ENCODE measurements around the gene FCHSD2.
A peak's percentile ranks its signal among the peaks of the same experiment; 100 is the strongest.
"Not testable (repeated sequence)": the region's sequence is repeated elsewhere in the genome, so short reads cannot be mapped to it uniquely, and the experiment has no call there.

FCHSD2 gene

DNA sequence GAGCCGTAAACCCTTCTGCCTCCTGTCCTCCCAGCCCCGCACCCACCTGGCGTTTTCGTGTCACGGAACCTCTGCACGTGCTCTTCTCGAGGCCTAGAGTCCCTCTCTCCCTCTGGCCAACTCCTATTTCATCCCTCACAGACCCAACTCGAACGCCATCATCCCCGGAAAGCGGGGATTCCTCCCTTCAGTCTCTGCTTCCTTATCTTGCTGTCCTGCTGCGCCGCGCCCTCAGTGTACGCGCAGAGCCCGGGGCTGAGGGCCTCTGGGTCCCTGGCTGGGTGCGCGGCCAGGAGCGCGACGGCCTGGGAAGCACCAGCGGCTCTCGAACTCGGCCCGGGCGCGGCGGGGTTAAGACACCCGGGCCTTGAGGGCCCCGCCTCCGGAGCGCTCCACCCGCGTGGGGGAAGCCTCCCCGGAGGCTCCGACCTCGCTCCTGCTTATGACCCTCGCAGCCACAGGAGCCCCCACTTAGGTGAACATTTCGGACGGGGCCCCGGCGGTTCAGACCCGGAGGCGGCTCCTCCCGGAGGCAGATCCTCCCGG is 328.3 kb downstream of the FCHSD2 start:
- DNase-seq: peak; percentile 87

DNA sequence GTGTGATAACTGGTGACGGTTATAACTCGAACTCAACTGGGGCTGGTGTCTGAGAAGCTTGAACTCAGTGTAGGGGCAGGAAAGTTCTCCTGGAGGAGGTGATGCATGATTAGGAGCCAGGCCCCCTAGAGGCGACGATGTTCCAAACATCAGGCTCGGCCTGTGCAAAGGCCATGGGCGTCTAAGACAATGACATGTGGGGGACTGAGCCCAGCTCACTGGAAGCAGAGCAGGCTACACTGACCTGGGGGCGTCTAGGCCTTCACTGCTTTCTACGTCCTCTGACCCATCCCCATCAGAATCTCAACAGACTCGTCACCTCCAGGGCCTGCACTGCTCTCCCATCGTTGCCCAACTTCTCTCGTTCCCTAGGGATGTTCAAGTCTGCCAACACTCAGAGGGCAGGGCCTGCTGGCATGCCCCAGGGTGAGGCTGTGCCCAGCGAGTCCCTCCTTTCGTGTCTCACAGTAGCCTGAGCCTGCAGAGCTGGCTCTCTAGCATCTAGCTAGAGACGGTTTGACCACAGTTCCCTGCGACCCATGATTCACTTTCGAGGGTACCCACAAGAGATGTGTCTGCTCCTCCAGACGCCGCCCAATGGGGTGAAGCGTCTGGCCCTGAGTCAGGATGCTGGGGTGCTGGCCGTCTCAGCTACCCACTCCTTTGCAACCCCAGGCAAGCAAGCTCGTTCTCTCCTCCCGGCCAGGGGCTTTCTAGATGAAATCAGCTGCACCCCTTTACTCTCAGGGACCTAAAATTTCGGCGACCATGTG is 329.0 kb downstream of the FCHSD2 start:
- peak; percentile 76 for DNase-seq

DNA sequence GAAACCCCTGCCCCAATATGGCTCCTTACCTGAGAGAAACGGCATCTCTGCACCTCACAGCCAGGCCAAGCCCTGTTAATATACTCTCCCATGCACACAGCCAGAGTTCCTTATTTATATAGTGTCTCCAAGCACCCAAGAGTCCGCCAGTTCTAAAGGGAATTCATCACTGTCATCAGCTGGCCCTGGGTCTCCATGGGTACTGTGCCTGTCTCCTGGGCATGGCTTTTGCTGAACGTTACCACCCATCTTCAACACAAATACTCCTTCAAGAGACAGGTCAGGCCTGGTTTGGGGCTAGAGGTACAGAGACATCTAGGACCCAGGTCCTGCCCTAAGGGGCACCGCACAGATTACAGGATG is 329.5 kb downstream of the FCHSD2 start:
- no peak for DNase-seq

DNA sequence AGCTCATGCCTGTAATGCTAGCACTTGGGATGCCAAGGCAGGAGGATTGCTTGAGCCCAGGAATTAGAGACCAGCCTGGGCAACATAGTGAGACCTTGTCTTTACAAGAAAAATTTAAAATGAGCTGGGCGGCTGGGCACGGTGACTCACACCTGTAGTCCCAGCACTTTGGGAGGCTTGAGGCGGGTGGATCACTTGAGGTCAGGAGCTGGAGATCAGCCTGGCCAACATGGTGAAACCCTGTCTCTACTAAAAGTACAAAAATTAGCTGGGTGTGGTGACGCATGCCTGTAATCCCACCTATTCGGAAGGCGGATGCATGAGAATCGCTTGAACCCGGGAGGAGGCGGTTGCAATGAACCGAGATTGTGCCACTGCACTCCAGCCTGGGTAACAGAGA is 330.4 kb downstream of the FCHSD2 start:
- not testable (repeated sequence) for DNase-seq

DNA sequence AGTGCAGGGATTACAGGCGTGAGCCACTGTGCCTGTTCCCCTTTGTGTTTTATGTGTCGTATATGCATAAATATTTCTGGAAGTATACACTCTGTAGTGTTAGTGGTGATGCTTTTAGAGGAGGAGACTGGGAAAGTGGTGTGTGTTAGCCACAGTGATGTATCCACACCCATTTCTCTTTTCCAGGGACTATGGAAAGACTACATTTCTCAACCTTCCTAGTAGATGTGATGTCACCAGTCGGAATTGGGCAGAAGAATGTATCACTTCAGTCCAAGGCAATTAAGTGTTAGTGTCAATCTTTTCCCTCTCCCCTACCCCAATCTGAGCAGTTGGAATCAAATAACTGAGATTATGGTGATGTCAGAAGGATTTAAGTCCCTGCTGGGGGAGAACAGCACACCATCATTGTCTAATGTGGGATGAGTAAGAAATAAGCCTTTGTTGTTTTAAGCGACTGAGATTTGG is 333.8 kb downstream of the FCHSD2 start:
- no peak for DNase-seq

DNA sequence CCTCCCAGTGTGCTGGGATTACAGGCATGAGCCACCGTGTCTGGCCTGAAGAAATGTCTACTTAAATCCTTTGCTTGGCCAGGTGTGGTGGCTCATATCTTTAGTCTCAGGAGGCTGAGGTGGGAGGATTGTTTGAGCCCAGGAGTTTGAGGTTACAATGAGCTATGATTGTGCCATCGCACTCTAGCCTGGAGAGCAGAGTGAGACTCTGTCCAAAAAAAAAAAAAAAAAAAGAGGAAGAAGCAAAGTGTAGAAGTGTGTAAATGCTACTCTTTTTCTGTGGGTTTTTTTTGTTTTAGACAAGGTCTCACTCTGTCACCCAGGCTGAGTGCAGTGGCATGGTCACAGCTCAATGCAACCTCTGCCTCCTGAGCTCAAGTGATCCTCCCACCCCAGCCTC is 334.3 kb downstream of the FCHSD2 start:
- no peak for DNase-seq

DNA sequence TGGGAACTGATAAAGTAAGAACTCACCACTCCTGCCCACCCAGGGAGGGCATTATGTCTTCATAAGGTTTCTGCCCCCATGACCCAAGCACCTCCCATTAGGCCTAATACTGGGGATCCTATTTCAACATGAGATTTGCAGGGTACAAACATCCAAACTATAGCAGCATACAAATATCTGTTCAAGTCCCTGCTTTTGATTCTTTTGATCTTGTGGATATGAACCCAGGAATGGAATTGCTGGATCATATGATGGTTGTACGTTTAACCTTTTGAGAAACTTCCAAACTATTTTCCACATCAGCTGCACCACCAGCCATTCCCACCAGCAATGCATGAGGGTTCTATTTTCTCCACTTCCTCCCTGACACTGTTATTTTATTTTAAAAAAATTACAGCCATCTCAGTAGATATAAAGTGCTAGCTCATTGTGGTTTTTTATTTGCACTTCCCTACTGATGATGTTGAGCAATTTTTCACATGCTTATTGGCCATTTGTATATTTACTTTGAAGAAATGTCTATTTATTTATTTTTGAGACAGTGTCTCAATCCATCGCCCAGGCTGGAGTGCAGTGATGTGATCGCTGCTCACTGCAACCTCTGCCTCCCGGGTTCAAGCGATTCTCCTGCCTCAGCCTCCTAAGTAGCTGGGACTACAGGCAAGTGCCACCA is 335.0 kb downstream of the FCHSD2 start:
- DNase-seq: no peak

DNA sequence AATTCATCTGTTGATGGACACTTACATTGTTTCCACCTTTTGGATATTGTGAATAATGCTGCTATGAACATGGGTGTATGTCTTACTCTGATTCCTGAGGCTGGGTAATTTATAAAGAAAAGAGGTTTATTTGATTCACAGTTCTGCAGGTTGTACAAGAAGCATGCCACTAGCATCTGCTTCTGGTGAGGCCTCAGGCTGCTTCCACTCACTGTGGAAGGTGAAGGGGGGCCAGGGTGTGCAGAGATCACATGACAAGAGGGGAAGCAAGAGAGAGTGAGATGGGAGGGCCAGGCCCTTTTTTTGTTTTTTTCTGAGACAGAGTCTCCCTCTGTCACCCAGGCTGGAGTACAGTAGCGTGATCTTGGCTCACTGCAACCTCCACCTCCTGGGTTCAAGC is 335.7 kb downstream of the FCHSD2 start:
- DNase-seq: not testable (repeated sequence)

DNA sequence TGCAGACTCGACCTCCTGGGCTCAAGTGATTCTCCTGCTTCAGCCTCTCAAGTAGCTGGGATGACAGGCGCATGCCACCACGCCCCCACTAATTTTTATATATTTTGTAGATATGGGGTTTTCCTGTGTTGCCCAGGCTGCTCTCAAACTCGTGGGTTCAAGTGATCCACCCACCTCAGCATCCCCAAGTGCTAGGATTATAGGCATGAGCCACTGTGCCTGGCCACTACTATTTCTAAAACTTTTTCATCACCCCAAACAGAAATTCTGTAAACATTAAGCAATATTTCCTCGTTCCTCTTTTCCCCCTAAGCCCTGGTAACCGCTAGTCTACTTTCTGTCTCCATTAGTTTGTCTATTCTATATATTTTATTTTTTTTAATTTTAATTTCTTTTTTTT is 336.9 kb downstream of the FCHSD2 start:
- no peak for DNase-seq

DNA sequence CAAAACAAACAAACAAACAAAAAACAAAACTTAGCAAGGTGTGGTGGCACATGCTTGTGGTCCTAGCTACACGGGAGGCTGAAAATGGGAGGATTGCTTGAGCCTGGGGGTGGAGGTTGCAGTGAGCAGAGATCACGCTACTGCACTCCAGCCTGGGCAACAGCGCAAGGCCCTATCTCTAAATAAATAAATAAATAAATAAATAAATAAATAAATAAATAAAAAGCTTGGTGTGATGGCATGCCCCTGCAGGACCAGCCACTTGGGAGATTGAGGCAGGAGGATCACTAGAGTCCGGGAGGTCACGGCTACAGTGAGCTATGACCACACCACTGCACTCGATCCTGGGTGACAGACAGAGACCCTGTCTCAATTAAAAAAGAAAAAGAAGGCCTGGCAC is 339.3 kb downstream of the FCHSD2 start:
- no peak for DNase-seq

DNA sequence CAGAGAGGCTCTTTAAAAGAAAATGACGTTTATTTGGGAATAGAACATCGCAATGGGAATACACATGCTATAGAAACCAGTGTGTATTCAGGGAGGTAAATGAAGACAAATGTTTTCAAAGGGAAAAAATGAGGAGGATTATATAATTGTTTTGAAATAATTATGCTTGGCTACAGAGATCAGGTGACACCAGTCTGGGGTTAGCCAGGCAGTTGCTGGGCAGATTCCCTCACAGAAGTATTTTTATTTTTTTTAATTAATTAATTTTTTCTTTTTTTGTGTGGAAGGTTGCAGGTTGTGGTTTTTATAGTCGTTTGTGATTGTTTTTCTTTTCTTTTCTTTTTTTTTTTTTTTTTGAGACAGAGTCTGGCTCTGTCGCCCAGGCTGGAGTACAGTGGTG is 342.7 kb downstream of the FCHSD2 start:
- DNase-seq: no peak

DNA sequence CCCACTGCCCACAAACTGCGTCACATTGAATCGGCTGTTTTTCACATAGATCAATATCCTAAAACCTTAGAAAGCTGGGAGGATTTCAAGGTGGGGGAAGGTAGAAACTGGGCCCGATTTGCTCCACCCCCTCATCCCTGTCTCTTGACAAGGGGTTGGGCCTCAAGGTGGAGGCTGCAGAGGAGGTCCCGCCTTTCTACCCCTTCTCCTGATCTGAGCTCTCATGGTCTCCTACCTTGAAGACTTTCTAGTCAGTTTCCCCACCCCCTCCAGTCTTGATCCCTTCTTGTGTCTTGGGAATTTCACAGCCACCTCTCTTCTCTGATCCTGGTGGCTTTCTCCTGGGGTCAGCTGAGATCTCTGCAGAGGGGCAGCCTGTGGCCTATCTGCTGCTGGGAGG is 343.8 kb downstream of the FCHSD2 start:
- DNase-seq: no peak

DNA sequence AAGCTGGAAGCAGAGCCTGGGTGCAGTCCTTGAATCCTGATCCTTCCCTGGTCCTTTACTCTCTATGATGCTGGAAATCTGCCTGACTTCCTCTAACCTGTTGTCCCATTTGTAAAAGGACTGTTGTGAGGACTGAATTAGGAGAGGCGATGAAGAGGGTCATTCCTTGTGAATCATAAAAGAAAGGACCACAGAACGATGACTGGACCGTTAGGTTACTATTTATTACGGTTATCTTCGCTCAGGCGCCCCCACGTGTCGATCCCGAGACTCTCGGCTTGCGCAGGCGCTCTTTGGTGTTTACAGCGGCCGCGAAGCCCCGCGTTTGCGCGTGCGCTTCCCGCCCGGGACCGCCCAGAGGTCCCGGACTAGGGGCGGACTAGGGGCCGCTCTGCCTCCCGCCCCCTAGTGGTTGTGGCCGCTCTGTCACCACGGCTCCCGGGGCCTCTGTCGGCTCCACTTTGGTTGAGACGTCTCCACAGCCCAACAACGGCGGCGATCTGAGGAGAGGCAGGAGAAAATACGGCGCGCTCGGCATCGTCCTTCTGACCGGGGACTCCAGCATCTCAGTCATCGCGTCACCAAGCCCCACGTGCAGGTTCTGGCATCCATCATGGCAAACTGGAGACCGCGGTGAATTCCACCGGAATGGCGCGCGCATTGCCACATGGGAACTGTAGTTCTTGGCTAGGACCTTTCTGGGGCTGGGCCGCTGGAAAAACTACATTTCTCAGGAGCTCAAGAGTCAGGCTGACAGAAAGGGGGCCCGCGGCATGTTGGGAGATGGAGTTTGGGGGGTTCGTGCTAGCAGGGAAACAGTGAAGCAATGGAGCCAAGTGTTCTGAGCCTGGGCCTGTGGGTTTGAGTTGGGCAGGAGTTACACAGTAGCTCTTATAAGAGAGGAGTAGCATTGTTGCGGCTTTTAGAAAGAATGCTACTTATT is 348.4 kb downstream of the FCHSD2 start, which contains the start of gene STARD10:
STARD10 (minus strand) TSS at position 623 of the 943 bp plus-strand sequence. CDS start 12,866 bp downstream, outside the sequence.
- peak; percentile 91 for DNase-seq

DNA sequence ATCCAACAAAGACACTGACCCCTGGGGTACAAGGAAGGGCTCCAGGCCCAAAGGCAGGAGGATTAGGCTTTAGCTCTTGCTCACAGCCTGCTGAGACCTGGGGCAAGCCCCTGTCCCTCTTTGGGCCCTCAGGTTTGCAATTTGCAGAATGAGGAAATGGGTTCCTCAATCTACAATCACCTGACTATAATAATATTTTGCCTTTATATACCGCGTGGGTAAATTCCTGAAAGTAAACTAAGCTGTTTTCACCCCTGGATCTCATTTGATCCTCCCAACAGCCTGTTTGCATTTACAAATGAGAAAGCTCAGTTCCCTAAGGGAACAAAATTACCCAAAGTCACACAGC is 349.1 kb downstream of the FCHSD2 start:
- no peak for DNase-seq

DNA sequence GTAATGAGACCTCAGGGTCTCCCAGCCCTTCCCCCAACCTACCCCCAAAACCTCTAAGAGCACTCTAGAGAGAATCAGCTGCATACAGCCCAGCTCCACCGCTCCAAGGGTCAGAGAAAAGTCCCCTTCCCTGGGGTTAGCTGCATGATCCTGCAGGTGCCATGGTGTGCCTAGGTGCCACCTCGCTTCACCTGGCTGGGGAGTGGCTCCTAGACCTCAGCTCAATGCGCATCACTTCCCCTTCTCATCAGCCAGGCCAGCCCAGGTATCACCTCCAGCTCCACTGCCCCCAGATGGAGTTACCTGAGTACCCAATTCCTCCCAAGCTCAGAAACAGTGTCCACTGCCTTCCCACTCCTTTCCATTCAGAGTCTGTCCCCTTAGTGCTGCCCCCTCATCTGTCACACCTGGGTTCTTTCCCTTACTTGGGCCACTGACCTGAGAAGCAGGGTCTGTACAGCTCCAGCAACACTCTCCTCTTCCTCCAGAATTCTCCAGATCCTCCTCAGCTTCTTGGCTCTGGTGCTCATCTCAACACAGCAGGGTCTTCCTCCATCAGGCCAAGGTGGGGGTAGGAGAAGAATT is 349.6 kb downstream of the FCHSD2 start:
- DNase-seq: no peak

DNA sequence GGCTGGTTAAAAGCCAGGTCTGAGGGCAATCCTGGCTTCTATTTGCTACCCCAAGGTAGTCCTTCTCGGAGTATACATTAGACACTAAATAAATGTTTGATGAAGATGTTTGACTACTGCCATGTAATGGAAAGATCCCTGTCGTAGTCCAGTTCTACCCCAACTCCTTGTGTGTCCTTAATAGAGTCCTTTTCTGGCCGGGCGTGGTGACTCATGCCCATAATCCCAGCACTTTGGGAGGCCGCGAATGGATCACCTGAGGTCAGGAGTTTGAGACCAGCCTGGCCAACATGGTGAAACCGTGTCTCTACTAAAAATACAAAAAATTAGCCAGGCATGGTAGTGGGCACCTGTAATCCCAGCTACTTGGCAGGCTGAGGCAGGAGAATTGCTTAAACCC is 350.9 kb downstream of the FCHSD2 start:
- not testable (repeated sequence) for DNase-seq

DNA sequence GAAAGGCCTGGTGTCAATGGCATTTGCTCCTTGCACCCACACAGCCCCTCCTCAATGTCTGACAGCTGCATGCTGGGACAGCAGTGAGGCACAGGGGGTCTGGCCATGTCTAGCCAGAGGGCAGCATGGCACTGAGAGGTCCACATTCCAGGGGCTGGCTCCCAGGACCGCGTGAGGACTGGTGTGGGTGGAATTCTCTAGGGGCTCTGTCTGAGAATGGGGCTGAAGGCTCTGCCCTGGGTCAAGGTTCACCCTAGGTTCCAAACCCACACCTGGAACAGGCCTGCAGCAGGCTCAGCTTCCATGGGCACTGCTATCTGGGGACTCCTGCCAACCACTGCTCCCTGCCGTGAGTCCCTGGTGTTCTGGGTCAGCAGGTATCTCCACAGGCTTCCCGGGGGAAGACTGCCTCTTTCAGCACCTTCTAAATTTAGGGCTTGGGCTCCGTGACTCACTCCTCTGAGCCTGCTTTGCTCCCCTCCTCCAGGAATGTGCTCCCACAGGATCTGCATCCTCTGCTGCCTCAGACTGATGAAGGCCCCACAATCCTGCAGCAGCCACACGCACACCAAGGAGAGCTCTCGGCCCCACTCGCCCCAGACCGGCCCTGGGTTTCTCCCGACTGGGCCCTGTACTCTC is 352.5 kb downstream of the FCHSD2 start:
- DNase-seq: no peak

DNA sequence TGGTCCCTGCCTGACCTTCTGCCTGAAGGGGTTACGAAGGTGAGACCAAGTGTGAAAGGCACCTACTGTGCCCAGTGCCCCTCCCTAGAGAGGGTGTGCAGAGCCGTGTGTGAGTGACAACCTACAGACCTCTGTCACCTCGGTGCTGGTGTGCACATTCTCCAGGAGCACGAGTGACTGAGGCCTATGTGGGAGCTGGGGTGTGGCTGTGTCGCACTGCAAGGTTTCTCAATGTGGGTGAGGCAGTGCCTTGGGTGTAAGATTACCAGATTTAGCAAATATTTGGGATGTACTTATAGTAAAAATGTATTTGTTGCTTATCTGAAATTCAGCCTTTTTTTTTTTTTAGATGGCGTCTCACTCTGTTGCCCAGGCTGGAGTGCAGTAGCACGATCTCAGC is 353.9 kb downstream of the FCHSD2 start:
- no peak for DNase-seq

DNA sequence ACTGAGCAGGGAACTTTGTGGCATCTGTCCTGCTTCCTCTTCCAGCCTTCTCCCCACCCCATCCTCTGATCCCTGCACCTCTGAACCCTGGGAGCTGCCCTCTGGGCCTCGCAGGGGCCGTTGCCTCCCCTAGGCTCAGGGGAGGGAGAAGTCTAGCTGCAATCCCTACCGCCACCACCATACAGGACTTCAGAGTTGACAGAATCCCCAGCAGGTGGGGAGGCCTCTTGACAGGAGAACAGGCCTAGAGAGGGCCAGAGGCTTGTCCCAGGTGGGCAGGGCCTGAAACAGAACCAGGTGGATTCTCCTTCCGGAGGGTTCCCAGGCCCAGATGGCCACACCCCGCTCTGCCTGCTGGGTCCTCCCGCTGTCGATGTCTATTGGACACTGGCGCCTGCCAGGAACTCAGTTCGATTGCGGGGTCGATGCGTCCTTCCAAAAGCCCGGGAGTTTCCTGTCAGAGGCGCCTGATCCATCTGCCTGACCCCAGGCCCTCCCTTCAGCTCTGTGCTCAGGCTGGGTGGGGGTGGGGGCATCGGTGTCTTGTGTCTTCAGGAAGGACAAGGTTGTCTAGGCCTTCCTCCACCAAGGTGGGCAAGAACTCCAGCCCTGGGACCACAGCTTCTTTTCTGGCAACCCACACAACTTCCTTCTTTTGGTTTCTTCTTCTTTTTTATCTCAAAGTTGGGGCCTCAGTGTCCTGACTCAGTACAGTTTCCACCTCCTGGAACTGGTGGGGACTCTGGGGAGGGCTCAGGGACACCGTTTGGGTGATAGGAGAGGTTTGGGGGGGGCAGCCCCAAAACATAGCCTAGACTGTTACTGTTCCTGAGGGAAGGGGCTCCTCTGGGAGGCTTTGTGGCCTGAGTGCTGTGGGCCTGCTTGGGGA is 354.7 kb downstream of the FCHSD2 start:
- DNase-seq: no peak

Data from stimulated activated naive CD4-positive, alpha-beta T cell treated with Interleukin-2 at 50 U/mL for 16 hours (primary cell).